Measurements from ENCODE around the gene SUCLG2.
"Not testable (repeated sequence)": the region's sequence is repeated elsewhere in the genome, so short reads cannot be mapped to it uniquely, and the experiment has no call there.

The SUCLG2 gene

GRCh38 chr3:67559029-67559605 lies 95.3 kb downstream of the SUCLG2 start:
- H3K36me3 ChIP-seq (ENCODE audit: control insufficient read depth in 1 of 2, insufficient read depth in 2 of 2, low read length in 2 of 2) = no peaks in the 10 kb centered on the region
- H3K4me3 ChIP-seq (ENCODE audit: low read depth in 1 of 2, low read length in 2 of 2) = no peak overlapping the region
- H3K27me3 ChIP-seq (ENCODE audit: low read depth, low read length) = no peaks in the 10 kb centered on the region
- no peaks in the 10 kb centered on the region for H3K9me3 ChIP-seq (ENCODE audit: control insufficient read depth in 1 of 2, low read length in 2 of 2)
- H3K27ac ChIP-seq (ENCODE audit: low read length) = no peak overlapping the region
- H3K4me1 ChIP-seq (ENCODE audit: control insufficient read depth in 1 of 2, insufficient read depth in 2 of 2, low read length in 2 of 2) = no peaks in the 10 kb centered on the region

GRCh38 chr3:67558426-67558825 lies 96.0 kb downstream of the SUCLG2 start:
- no peak overlapping the region for H3K27ac ChIP-seq (ENCODE audit: low read length)
- no peaks in the 10 kb centered on the region for H3K4me1 ChIP-seq (ENCODE audit: control insufficient read depth in 1 of 2, insufficient read depth in 2 of 2, low read length in 2 of 2)
- H3K36me3 ChIP-seq (ENCODE audit: control insufficient read depth in 1 of 2, insufficient read depth in 2 of 2, low read length in 2 of 2) = no peaks in the 10 kb centered on the region
- H3K27me3 ChIP-seq (ENCODE audit: low read depth, low read length) = no peaks in the 10 kb centered on the region
- H3K9me3 ChIP-seq (ENCODE audit: control insufficient read depth in 1 of 2, low read length in 2 of 2) = no peaks in the 10 kb centered on the region
- no peak overlapping the region for H3K4me3 ChIP-seq (ENCODE audit: low read depth in 1 of 2, low read length in 2 of 2)

- Histone ChIP-seq H3K27ac (ENCODE audit: low read length) (no peak overlapping the region), H3K36me3 (ENCODE audit: control insufficient read depth in 1 of 2, insufficient read depth in 2 of 2, low read length in 2 of 2) (no peaks in the 10 kb centered on the region)
Observed at GRCh38 chr3:67557848-67558355, 96.5 kb downstream of the SUCLG2 start.

GRCh38 chr3:67551361-67552016 lies 102.9 kb downstream of the SUCLG2 start:
- Histone ChIP-seq H3K4me1 (ENCODE audit: control insufficient read depth in 1 of 2, insufficient read depth in 2 of 2, low read length in 2 of 2) (no peaks in the 10 kb centered on the region), H3K27me3 (ENCODE audit: low read depth, low read length) (no peaks in the 10 kb centered on the region), H3K27ac (ENCODE audit: low read length) (no peak overlapping the region), H3K4me3 (ENCODE audit: low read depth in 1 of 2, low read length in 2 of 2) (no peak overlapping the region), H3K36me3 (ENCODE audit: control insufficient read depth in 1 of 2, insufficient read depth in 2 of 2, low read length in 2 of 2) (no peaks in the 10 kb centered on the region), H3K9me3 (ENCODE audit: control insufficient read depth in 1 of 2, low read length in 2 of 2) (no peaks in the 10 kb centered on the region)

More at GRCh38 chr3:67557848-67558355, 96.5 kb downstream of the SUCLG2 start:
- no peaks in the 10 kb centered on the region for H3K4me1 ChIP-seq (ENCODE audit: control insufficient read depth in 1 of 2, insufficient read depth in 2 of 2, low read length in 2 of 2)
- H3K27me3 ChIP-seq (ENCODE audit: low read depth, low read length) = no peaks in the 10 kb centered on the region
- no peaks in the 10 kb centered on the region for H3K9me3 ChIP-seq (ENCODE audit: control insufficient read depth in 1 of 2, low read length in 2 of 2)
- H3K4me3 ChIP-seq (ENCODE audit: low read depth in 1 of 2, low read length in 2 of 2) = no peak overlapping the region

GRCh38 chr3:67550541-67550940 lies 103.9 kb downstream of the SUCLG2 start:
- no peaks in the 10 kb centered on the region for H3K27me3 ChIP-seq (ENCODE audit: low read depth, low read length)
- H3K4me3 ChIP-seq (ENCODE audit: low read depth in 1 of 2, low read length in 2 of 2) = no peak overlapping the region
- H3K27ac ChIP-seq (ENCODE audit: low read length) = no peak overlapping the region
- no peaks in the 10 kb centered on the region for H3K4me1 ChIP-seq (ENCODE audit: control insufficient read depth in 1 of 2, insufficient read depth in 2 of 2, low read length in 2 of 2)
- H3K9me3 ChIP-seq (ENCODE audit: control insufficient read depth in 1 of 2, low read length in 2 of 2) = no peaks in the 10 kb centered on the region
- no peaks in the 10 kb centered on the region for H3K36me3 ChIP-seq (ENCODE audit: control insufficient read depth in 1 of 2, insufficient read depth in 2 of 2, low read length in 2 of 2)

GRCh38 chr3:67542502-67543250 lies 111.7 kb downstream of the SUCLG2 start:
- H3K36me3 ChIP-seq (ENCODE audit: control insufficient read depth in 1 of 2, insufficient read depth in 2 of 2, low read length in 2 of 2); H3K27ac ChIP-seq (ENCODE audit: low read length); H3K4me1 ChIP-seq (ENCODE audit: control insufficient read depth in 1 of 2, insufficient read depth in 2 of 2, low read length in 2 of 2); H3K27me3 ChIP-seq (ENCODE audit: low read depth, low read length); H3K9me3 ChIP-seq (ENCODE audit: control insufficient read depth in 1 of 2, low read length in 2 of 2); H3K4me3 ChIP-seq (ENCODE audit: low read depth in 1 of 2, low read length in 2 of 2): not testable (repeated sequence)

- H3K9me3 ChIP-seq (ENCODE audit: control insufficient read depth in 1 of 2, low read length in 2 of 2) = no peaks in the 10 kb centered on the region
- H3K4me3 ChIP-seq (ENCODE audit: low read depth in 1 of 2, low read length in 2 of 2) = no peak overlapping the region
- no peaks in the 10 kb centered on the region for H3K4me1 ChIP-seq (ENCODE audit: control insufficient read depth in 1 of 2, insufficient read depth in 2 of 2, low read length in 2 of 2)
- H3K27ac ChIP-seq (ENCODE audit: low read length) = no peak overlapping the region
- H3K27me3 ChIP-seq (ENCODE audit: low read depth, low read length) = no peaks in the 10 kb centered on the region
- no peaks in the 10 kb centered on the region for H3K36me3 ChIP-seq (ENCODE audit: control insufficient read depth in 1 of 2, insufficient read depth in 2 of 2, low read length in 2 of 2)
Observed at GRCh38 chr3:67540198-67540894, 114.1 kb downstream of the SUCLG2 start.

GRCh38 chr3:67537203-67537602 lies 117.2 kb downstream of the SUCLG2 start:
- H3K4me3 ChIP-seq (ENCODE audit: low read depth in 1 of 2, low read length in 2 of 2); H3K4me1 ChIP-seq (ENCODE audit: control insufficient read depth in 1 of 2, insufficient read depth in 2 of 2, low read length in 2 of 2); H3K9me3 ChIP-seq (ENCODE audit: control insufficient read depth in 1 of 2, low read length in 2 of 2); H3K36me3 ChIP-seq (ENCODE audit: control insufficient read depth in 1 of 2, insufficient read depth in 2 of 2, low read length in 2 of 2); H3K27me3 ChIP-seq (ENCODE audit: low read depth, low read length); H3K27ac ChIP-seq (ENCODE audit: low read length): not testable (repeated sequence)

- Histone ChIP-seq H3K36me3 (ENCODE audit: control insufficient read depth in 1 of 2, insufficient read depth in 2 of 2, low read length in 2 of 2) (no peaks in the 10 kb centered on the region), H3K9me3 (ENCODE audit: control insufficient read depth in 1 of 2, low read length in 2 of 2) (no peaks in the 10 kb centered on the region), H3K4me1 (ENCODE audit: control insufficient read depth in 1 of 2, insufficient read depth in 2 of 2, low read length in 2 of 2) (no peaks in the 10 kb centered on the region), H3K27ac (ENCODE audit: low read length) (no peak overlapping the region), H3K27me3 (ENCODE audit: low read depth, low read length) (no peaks in the 10 kb centered on the region), H3K4me3 (ENCODE audit: low read depth in 1 of 2, low read length in 2 of 2) (no peak overlapping the region)
Observed at GRCh38 chr3:67535006-67535405, 119.4 kb downstream of the SUCLG2 start.

- no peaks in the 10 kb centered on the region for H3K9me3 ChIP-seq (ENCODE audit: control insufficient read depth in 1 of 2, low read length in 2 of 2)
- no peaks in the 10 kb centered on the region for H3K36me3 ChIP-seq (ENCODE audit: control insufficient read depth in 1 of 2, insufficient read depth in 2 of 2, low read length in 2 of 2)
- no peaks in the 10 kb centered on the region for H3K4me1 ChIP-seq (ENCODE audit: control insufficient read depth in 1 of 2, insufficient read depth in 2 of 2, low read length in 2 of 2)
- no peaks in the 10 kb centered on the region for H3K27me3 ChIP-seq (ENCODE audit: low read depth, low read length)
- H3K4me3 ChIP-seq (ENCODE audit: low read depth in 1 of 2, low read length in 2 of 2) = no peak overlapping the region
- H3K27ac ChIP-seq (ENCODE audit: low read length) = no peak overlapping the region
Observed at GRCh38 chr3:67534594-67534993, 119.8 kb downstream of the SUCLG2 start.
